ENCODE measurements around the gene SAXO1. TPM values are rescaled to one million over a fixed set of nuclear protein-coding genes. Genes with fewer than 3 reads are reported as not detected.

The SAXO1 gene
- total RNA-seq, 2 experiments from 2014 or later = 0.07 TPM; not detected in 1

- Mint-ChIP-seq H3K4me3 (no peak overlapping the region), H3K9me3 (no peaks in the 10 kb centered on the region), H3K27me3 (peaks cover 6% of the 10 kb centered on the region), H3K27ac (no peak overlapping the region), H3K36me3 (ENCODE audit: low read depth) (no peaks in the 10 kb centered on the region), H3K4me1 (ENCODE audit: low read depth) (no peaks in the 10 kb centered on the region)
- no peak for TF ChIP-seq CTCF (IDR thresholded peaks at IDR 0.05)
- DNase-seq = no peak
- no peak for ATAC-seq
- intact Hi-C loops (cut with micrococcal nuclease) = no loop called here
- CTCF ChIA-PET = no interaction called here
- POLR2A ChIA-PET = no interaction called here
These were observed 77.4 kb downstream of the SAXO1 start for GRCh38 chr9:18955626-18956025.

- no peaks in the 10 kb centered on the region for H3K4me1 Mint-ChIP-seq (ENCODE audit: low read depth)
- ChIA-PET POLR2A (no interaction called here), CTCF (interaction anchor here (1.2 kb wide), 1 partner anchor 77 kb away, joined by 3 read pairs; no protein-coding TSS in a partner anchor)
- intact Hi-C loops (cut with micrococcal nuclease) = no loop called here
- ATAC-seq (no peak), DNase-seq (no peak)
- no peaks in the 10 kb centered on the region for H3K36me3 Mint-ChIP-seq (ENCODE audit: low read depth)
- no peak overlapping the region for H3K4me3 Mint-ChIP-seq
- no peaks in the 10 kb centered on the region for H3K9me3 Mint-ChIP-seq
- no peak overlapping the region for H3K27ac Mint-ChIP-seq
- peaks cover 3% of the 10 kb centered on the region for H3K27me3 Mint-ChIP-seq
- TF ChIP-seq CTCF (IDR thresholded peaks at IDR 0.05) = no peak
These were observed 81.1 kb downstream of the SAXO1 start for GRCh38 chr9:18951936-18952335.

- DNase-seq (no peak), ATAC-seq (no peak)
- Mint-ChIP-seq H3K4me3 (no peak overlapping the region), H3K27me3 (peaks cover 4% of the 10 kb centered on the region), H3K4me1 (ENCODE audit: low read depth) (no peaks in the 10 kb centered on the region), H3K36me3 (ENCODE audit: low read depth) (no peaks in the 10 kb centered on the region), H3K9me3 (no peaks in the 10 kb centered on the region), H3K27ac (no peak overlapping the region)
- ChIA-PET POLR2A (no interaction called here), CTCF (no interaction called here)
- no peak for TF ChIP-seq CTCF (IDR thresholded peaks at IDR 0.05)
- intact Hi-C loops (cut with micrococcal nuclease) = no loop called here
These were observed 85.1 kb downstream of the SAXO1 start for GRCh38 chr9:18947892-18948339.

GRCh38 chr9:18942801-18943200, 90.2 kb downstream of the SAXO1 start:
- DNase-seq = no peak
- POLR2A ChIA-PET = no interaction called here
- no peak for TF ChIP-seq CTCF (IDR thresholded peaks at IDR 0.05)
- no peak for ATAC-seq
- Mint-ChIP-seq H3K4me1 (ENCODE audit: low read depth) (no peaks in the 10 kb centered on the region), H3K4me3 (no peak overlapping the region), H3K27ac (no peak overlapping the region), H3K27me3 (peaks cover 3% of the 10 kb centered on the region), H3K9me3 (no peaks in the 10 kb centered on the region), H3K36me3 (ENCODE audit: low read depth) (no peaks in the 10 kb centered on the region)
- intact Hi-C loops (cut with micrococcal nuclease) = no loop called here
- CTCF ChIA-PET = no interaction called here

- POLR2A ChIA-PET = no interaction called here
- H3K27ac Mint-ChIP-seq = no peak overlapping the region
These were observed 91.8 kb downstream of the SAXO1 start for GRCh38 chr9:18941060-18941740.

More at GRCh38 chr9:18941060-18941740, 91.8 kb downstream of the SAXO1 start:
- DNase-seq (no peak), ATAC-seq (no peak)
- Mint-ChIP-seq H3K36me3 (ENCODE audit: low read depth) (no peaks in the 10 kb centered on the region), H3K4me1 (ENCODE audit: low read depth) (no peaks in the 10 kb centered on the region), H3K4me3 (no peak overlapping the region), H3K9me3 (no peaks in the 10 kb centered on the region), H3K27me3 (peaks cover 3% of the 10 kb centered on the region)
- CTCF ChIA-PET = no interaction called here
- TF ChIP-seq CTCF (IDR thresholded peaks at IDR 0.05) = no peak
- intact Hi-C loops (cut with micrococcal nuclease) = no loop called here
